HepG2 (cell line): ENCODE results near the gene CUL7. TPM values are rescaled to one million over a fixed set of nuclear protein-coding genes. Genes with fewer than 3 reads are reported as not detected.

ENCODE experiments used
- ATAC-seq: fragments of 200-7000 bp; cut with Tn5 transposase; 3 replicates; pipeline ENCODE4 v1.9.1; 2020; ENCODE audit warnings: mild to moderate bottlenecking, moderate library complexity
- BruUV-seq: library from RNA; stranded (reverse); fragments of 400-500 nt; replicated peaks from 2 replicates; lab custom pipeline; 2021; lab: Mats Ljungman, UMichigan
- CTCF ChIA-PET: fragments of 300-600 bp; formaldehyde crosslinking; extraction: SDS; loops from one replicate; lab custom pipeline; 2021; ENCODE audit warnings: low total read pairs, inconsistent platforms, low intra/inter-chr PET ratio; lab: Yijun Ruan, JAX
- POLR2A ChIA-PET: fragments of 350-600 bp; sonication (Branson Sonifier 250); formaldehyde crosslinking; loops from one replicate; lab custom pipeline; 2020; ENCODE audit warnings: antibody characterized with exemption, inconsistent platforms; lab: Yijun Ruan, JAX
- DNase-seq: peaks from one replicate; pipeline ENCODE4 v3.0.0-alpha.2; 2015; ENCODE audit warnings: low spot score
- FAIRE-seq: peaks from 3 replicates; lab custom pipeline; 2011; peaks lifted over from hg19 to GRCh38; lab: Jason Lieb, UNC
- H2AFZ ChIP-seq: one replicate; pipeline ENCODE4 v1.6.1; 2011; ENCODE audit warnings: low read length, inconsistent platforms
- H3K27ac ChIP-seq: fragments of 300-600 bp; 3 replicates; pipeline ENCODE4 v1.8.0; 2011; ENCODE audit warnings: mixed run types, mild to moderate bottlenecking, mixed read lengths, low read length, inconsistent platforms; ENCODE audit not compliant: insufficient read depth; ENCODE audit errors: extremely low read length
- H3K27me3 ChIP-seq, 2 experiments: fragments of 200-600 bp in 1 of 2; 2 replicates in 1 of 2; 3 replicates in 1 of 2; pipeline versions ENCODE4 v1.6.0 to v1.8.0; 2011; ENCODE audit warnings: low read length in 2 of 2, mild to moderate bottlenecking in 2 of 2, moderate library complexity in 2 of 2, inconsistent platforms in 1 of 2; ENCODE audit not compliant: insufficient read depth in 2 of 2, control insufficient read depth in 1 of 2
- H3K36me3 ChIP-seq, 2 experiments: fragments of 200-600 bp in 1 of 2; replicated peaks in 1 of 2; 2 replicates in 1 of 2; 3 replicates in 1 of 2; pipeline versions ENCODE4 v1.5.1 to v1.8.0; 2011; ENCODE audit warnings: low read length in 2 of 2, inconsistent platforms in 1 of 2; ENCODE audit not compliant: insufficient read depth in 2 of 2, control insufficient read depth in 1 of 2
- H3K4me1 ChIP-seq: 2 replicates; pipeline ENCODE4 v1.5.1; 2012; ENCODE audit warnings: low read length, inconsistent platforms; ENCODE audit not compliant: insufficient read depth
- H3K4me2 ChIP-seq: 2 replicates; pipeline ENCODE4 v1.6.0; 2011; ENCODE audit warnings: low read depth, low read length, inconsistent platforms
- H3K4me3 ChIP-seq, 3 experiments: fragments of 200-600 bp in 1 of 3; sonication (generic), shearing (Covaris generic) in 1 of 3; replicated peaks in 1 of 3; 2 replicates each; pipeline ENCODE4 v1.5.1; 2011 to 2016; ENCODE audit warnings: low read length in 3 of 3, inconsistent platforms in 2 of 3, low read depth in 2 of 3, mild to moderate bottlenecking in 2 of 3, control low read depth in 1 of 3, mixed read lengths in 1 of 3; ENCODE audit not compliant: insufficient read depth in 1 of 3
- H3K79me2 ChIP-seq: one replicate; pipeline ENCODE4 v1.6.1; 2011; ENCODE audit warnings: low read length, inconsistent platforms; ENCODE audit not compliant: insufficient read depth
- H3K9ac ChIP-seq: 2 replicates; pipeline ENCODE4 v1.6.0; 2011; ENCODE audit warnings: mild to moderate bottlenecking, low read depth, low read length, inconsistent platforms; ENCODE audit not compliant: insufficient read depth
- H3K9me3 ChIP-seq: 2 replicates; pipeline ENCODE4 v1.5.1; 2012; ENCODE audit warnings: mild to moderate bottlenecking, low read length
- H4K20me1 ChIP-seq: 2 replicates; pipeline ENCODE4 v1.6.0; 2011; ENCODE audit warnings: inconsistent platforms, mild to moderate bottlenecking, low read length, moderate library complexity; ENCODE audit not compliant: insufficient read depth
- ATF7-NPFF ChIP-seq: sonication (generic); formaldehyde crosslinking; IDR thresholded peaks from 2 replicates; pipeline ENCODE4 v1.8.1; 2023; ENCODE audit warnings: mild to moderate bottlenecking, low read depth, missing genetic modification reagents, moderate library complexity
- SIN3A ChIP-seq: IDR thresholded peaks from 2 replicates; pipeline ENCODE4 v1.6.1; 2011; ENCODE audit warnings: low read depth, mild to moderate bottlenecking, control low read depth, low read length, borderline replicate concordance
- SP140L ChIP-seq: sonication (generic); formaldehyde crosslinking; IDR thresholded peaks from 2 replicates; pipeline ENCODE4 v1.4.0; 2020; ENCODE audit warnings: missing genetic modification reagents, borderline replicate concordance
- ZFX ChIP-seq: sonication (generic); formaldehyde crosslinking; IDR thresholded peaks from 2 replicates; pipeline ENCODE4 v1.4.0; 2020; ENCODE audit warnings: mild to moderate bottlenecking, low read depth, missing genetic modification reagents, moderate library complexity
- ZNF225 ChIP-seq: sonication (generic); formaldehyde crosslinking; IDR thresholded peaks from 2 replicates; pipeline ENCODE4 v1.4.0; 2020; ENCODE audit warnings: mild to moderate bottlenecking, missing genetic modification reagents
- ZNF460 ChIP-seq: sonication (generic); formaldehyde crosslinking; IDR thresholded peaks from 2 replicates; pipeline ENCODE4 v1.5.1; 2020; ENCODE audit warnings: missing genetic modification reagents, mild to moderate bottlenecking, borderline replicate concordance
- ZNF703 ChIP-seq: sonication (generic); formaldehyde crosslinking; IDR thresholded peaks from 2 replicates; pipeline ENCODE4 v1.5.1; 2020; ENCODE audit warnings: missing genetic modification reagents, mild to moderate bottlenecking, moderate library complexity, borderline replicate concordance
- ZNF792 ChIP-seq: IDR thresholded peaks from 2 replicates; pipeline ENCODE4 v1.6.1; 2016
- WGBS: methylation state at CpG from one replicate; pipeline ENCODE4 v1.1.6; 2017; ENCODE audit warnings: low lambda C conversion rate; 5-methylcytosine and 5-hydroxymethylcytosine counted together
- in situ Hi-C: cut with HindIII; loops from 2 replicates; pipeline ENCODE4 v1.10.0; 2017; ENCODE audit warnings: low pct_unique_long_range_greater_than_20kb; ENCODE audit not compliant: extremely low pct_ligation_motif_present
- intact Hi-C: fragments of 100-400 bp; cut with micrococcal nuclease; formaldehyde crosslinking; loops from one replicate; pipeline ENCODE4 v1.10.0; 2022; ENCODE audit not compliant: unreplicated experiment
- polyA plus RNA-seq, 8 experiments: library from polyadenylated mRNA; depleted of rRNA in 3 of 8; stranded (reverse) in 7 of 8; unstranded in 1 of 8; fragments of >200 nt; fragmentation: Illumina TruSeq in 4 of 8; extraction: Trizol in 4 of 8; gene quantifications; 2 replicates each; pipeline versions ENCODE4 v1.2.1 to v1.2.3, GENCODE V29; 2011 to 2016; ENCODE audit warnings: low read depth in 4 of 8, missing spikeins in 1 of 8, mixed read lengths in 1 of 8; ENCODE audit not compliant: insufficient read depth in 1 of 8
- total RNA-seq, 5 experiments: library from RNA; depleted of rRNA; stranded (reverse); fragments of >200 nt; fragmentation: Illumina TruSeq; extraction: Trizol; gene quantifications; 2 replicates each; pipeline ENCODE4 v1.2.3, GENCODE V29; 2016; ENCODE audit warnings: low read depth in 1 of 5
- TF ChIP-seq, protein P1 (sequence below), 2 experiments: sonication (generic) in 1 of 2; formaldehyde crosslinking in 1 of 2; IDR thresholded peaks; 2 replicates each; pipeline versions ENCODE4 v1.4.0 to v1.6.1; 2016 to 2020; ENCODE audit warnings: borderline replicate concordance in 1 of 2, low read depth in 1 of 2, mild to moderate bottlenecking in 1 of 2, missing genetic modification reagents in 1 of 2
- TF ChIP-seq, protein P2 (sequence below): sonication (generic); formaldehyde crosslinking; IDR thresholded peaks from 2 replicates; pipeline ENCODE4 v1.4.0; 2020; ENCODE audit warnings: missing genetic modification reagents
- TF ChIP-seq, protein P3 (sequence below): sonication (generic); formaldehyde crosslinking; IDR thresholded peaks from 2 replicates; pipeline ENCODE4 v1.4.0; 2020; ENCODE audit warnings: missing genetic modification reagents

CUL7 gene
- total and polyA plus RNA-seq, 2 of the 13 experiments (the other 11 are each of a cell fraction or from before 2014, with no cell fraction given), result 32.0 to 60.7 TPM

DNA sequence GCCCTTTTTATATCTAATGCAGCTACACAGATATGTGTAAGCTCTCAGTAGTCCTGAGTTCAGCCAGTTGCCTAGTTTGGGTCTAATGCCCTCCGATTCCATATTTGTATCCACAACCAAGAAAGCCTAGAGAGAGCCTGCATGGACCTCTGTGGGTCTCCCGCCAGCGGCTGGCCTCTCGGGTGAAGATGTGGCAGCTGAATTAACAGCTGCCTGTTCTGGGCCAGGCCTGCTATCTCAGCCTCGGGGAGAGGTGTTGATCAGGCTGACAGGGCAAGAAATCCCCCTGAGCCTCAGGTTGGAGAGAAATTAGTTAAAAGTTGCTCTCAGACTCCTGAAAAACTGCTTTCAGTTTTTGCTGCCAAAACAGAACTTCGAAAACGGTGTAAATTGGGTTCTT lies 42.3 kb upstream of the CUL7 start:
- Histone ChIP-seq H3K79me2 (peaks cover 83% of the 10 kb centered on the region), H3K27ac (peak overlapping the region; percentile 41), H3K27me3 (no peaks in the 10 kb centered on the region; a peak in 1 of 5 replicates), H3K9ac (peak overlapping the region; percentile 45; the same call in 1 of the 2 replicates), H3K4me2 (peak overlapping the region; percentile 67), H3K4me1 (peaks cover 70% of the 10 kb centered on the region), H3K4me3 (peak overlapping the region in 2 of 3 experiments; percentile 9 to 42; a peak in 2 of 6 replicates), H3K9me3 (no peaks in the 10 kb centered on the region), H3K36me3 (no peaks in the 10 kb centered on the region), H4K20me1 (no peaks in the 10 kb centered on the region), H2AFZ (no peak overlapping the region)
- intact Hi-C loops, result no loop called here
- BruUV-seq, result no TSS peak
- CTCF ChIA-PET, result no interaction called here
- ATAC-seq, result 0 out of 3 replicates have a peak, but pooled peaks have one; percentile 7
- 35% methylated on average over 7 of the region's 7 CpGs for WGBS
- FAIRE-seq, result no peak
- in situ Hi-C loops, result no loop called here
- DNase-seq, result no peak
- POLR2A ChIA-PET, result interaction anchor here (0.8 to 3.5 kb wide), 5 partner anchors 13 to 205 kb away, joined by 3 to 22 read pairs (median 3); partner anchors contain the start of genes KLC4, MRPL2 and PEX6
- no peak for TF ChIP-seq ZNF460 (CRISPR knock-in tag)
- TF ChIP-seq, protein P1, sequence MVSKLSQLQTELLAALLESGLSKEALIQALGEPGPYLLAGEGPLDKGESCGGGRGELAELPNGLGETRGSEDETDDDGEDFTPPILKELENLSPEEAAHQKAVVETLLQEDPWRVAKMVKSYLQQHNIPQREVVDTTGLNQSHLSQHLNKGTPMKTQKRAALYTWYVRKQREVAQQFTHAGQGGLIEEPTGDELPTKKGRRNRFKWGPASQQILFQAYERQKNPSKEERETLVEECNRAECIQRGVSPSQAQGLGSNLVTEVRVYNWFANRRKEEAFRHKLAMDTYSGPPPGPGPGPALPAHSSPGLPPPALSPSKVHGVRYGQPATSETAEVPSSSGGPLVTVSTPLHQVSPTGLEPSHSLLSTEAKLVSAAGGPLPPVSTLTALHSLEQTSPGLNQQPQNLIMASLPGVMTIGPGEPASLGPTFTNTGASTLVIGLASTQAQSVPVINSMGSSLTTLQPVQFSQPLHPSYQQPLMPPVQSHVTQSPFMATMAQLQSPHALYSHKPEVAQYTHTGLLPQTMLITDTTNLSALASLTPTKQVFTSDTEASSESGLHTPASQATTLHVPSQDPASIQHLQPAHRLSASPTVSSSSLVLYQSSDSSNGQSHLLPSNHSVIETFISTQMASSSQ (IDR thresholded peaks at IDR 0.05; ENCODE audit: low read depth), result no peak
- TF ChIP-seq, protein P1 (CRISPR knock-in tag; IDR thresholded peaks at IDR 0.05; ENCODE audit: borderline replicate concordance), result 0 out of 2 replicates have a peak, but pooled peaks have one; percentile 16
- no peak for TF ChIP-seq ATF7-NPFF
- TF ChIP-seq SP140L (CRISPR knock-in tag), result no peak
- TF ChIP-seq ZNF703, result no peak
- TF ChIP-seq, protein P2, sequence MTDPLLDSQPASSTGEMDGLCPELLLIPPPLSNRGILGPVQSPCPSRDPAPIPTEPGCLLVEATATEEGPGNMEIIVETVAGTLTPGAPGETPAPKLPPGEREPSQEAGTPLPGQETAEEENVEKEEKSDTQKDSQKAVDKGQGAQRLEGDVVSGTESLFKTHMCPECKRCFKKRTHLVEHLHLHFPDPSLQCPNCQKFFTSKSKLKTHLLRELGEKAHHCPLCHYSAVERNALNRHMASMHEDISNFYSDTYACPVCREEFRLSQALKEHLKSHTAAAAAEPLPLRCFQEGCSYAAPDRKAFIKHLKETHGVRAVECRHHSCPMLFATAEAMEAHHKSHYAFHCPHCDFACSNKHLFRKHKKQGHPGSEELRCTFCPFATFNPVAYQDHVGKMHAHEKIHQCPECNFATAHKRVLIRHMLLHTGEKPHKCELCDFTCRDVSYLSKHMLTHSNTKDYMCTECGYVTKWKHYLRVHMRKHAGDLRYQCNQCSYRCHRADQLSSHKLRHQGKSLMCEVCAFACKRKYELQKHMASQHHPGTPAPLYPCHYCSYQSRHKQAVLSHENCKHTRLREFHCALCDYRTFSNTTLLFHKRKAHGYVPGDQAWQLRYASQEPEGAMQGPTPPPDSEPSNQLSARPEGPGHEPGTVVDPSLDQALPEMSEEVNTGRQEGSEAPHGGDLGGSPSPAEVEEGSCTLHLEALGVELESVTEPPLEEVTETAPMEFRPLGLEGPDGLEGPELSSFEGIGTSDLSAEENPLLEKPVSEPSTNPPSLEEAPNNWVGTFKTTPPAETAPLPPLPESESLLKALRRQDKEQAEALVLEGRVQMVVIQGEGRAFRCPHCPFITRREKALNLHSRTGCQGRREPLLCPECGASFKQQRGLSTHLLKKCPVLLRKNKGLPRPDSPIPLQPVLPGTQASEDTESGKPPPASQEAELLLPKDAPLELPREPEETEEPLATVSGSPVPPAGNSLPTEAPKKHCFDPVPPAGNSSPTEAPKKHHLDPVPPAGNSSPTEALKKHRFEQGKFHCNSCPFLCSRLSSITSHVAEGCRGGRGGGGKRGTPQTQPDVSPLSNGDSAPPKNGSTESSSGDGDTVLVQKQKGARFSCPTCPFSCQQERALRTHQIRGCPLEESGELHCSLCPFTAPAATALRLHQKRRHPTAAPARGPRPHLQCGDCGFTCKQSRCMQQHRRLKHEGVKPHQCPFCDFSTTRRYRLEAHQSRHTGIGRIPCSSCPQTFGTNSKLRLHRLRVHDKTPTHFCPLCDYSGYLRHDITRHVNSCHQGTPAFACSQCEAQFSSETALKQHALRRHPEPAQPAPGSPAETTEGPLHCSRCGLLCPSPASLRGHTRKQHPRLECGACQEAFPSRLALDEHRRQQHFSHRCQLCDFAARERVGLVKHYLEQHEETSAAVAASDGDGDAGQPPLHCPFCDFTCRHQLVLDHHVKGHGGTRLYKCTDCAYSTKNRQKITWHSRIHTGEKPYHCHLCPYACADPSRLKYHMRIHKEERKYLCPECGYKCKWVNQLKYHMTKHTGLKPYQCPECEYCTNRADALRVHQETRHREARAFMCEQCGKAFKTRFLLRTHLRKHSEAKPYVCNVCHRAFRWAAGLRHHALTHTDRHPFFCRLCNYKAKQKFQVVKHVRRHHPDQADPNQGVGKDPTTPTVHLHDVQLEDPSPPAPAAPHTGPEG (CRISPR knock-in tag), result no peak
- no peak for TF ChIP-seq ZNF792 (CRISPR knock-in tag)
- TF ChIP-seq ZFX, result peak; percentile 2; the same call in 1 of the 2 replicates
- TF ChIP-seq, protein P3, sequence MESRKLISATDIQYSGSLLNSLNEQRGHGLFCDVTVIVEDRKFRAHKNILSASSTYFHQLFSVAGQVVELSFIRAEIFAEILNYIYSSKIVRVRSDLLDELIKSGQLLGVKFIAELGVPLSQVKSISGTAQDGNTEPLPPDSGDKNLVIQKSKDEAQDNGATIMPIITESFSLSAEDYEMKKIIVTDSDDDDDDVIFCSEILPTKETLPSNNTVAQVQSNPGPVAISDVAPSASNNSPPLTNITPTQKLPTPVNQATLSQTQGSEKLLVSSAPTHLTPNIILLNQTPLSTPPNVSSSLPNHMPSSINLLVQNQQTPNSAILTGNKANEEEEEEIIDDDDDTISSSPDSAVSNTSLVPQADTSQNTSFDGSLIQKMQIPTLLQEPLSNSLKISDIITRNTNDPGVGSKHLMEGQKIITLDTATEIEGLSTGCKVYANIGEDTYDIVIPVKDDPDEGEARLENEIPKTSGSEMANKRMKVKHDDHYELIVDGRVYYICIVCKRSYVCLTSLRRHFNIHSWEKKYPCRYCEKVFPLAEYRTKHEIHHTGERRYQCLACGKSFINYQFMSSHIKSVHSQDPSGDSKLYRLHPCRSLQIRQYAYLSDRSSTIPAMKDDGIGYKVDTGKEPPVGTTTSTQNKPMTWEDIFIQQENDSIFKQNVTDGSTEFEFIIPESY (CRISPR knock-in tag), result peak; percentile 92
- 0 out of 2 replicates have a peak, but pooled peaks have one; percentile 3 for TF ChIP-seq SIN3A
- no peak for TF ChIP-seq ZNF225
